ENCODE measurements around the gene GUCY1A1.

- no peak for TF ChIP-seq CTCF (IDR thresholded peaks at IDR 0.05; ENCODE audit: low read length)
- TF ChIP-seq EZH2 (IDR thresholded peaks at IDR 0.05; ENCODE audit: borderline replicate concordance, low read length): no peak
Measured at GRCh38 chr4:155653052-155653451, 13.6 kb upstream of the GUCY1A1 start.
